ENCODE results near the gene NPB. TPM values are rescaled to one million over a fixed set of nuclear protein-coding genes. Genes with fewer than 3 reads are reported as not detected.

NPB gene
- total and polyA plus RNA-seq, 2 donors (not counting 1 experiment from before 2014, with no cell fraction given), result 0.31 to 0.83 TPM

DNA sequence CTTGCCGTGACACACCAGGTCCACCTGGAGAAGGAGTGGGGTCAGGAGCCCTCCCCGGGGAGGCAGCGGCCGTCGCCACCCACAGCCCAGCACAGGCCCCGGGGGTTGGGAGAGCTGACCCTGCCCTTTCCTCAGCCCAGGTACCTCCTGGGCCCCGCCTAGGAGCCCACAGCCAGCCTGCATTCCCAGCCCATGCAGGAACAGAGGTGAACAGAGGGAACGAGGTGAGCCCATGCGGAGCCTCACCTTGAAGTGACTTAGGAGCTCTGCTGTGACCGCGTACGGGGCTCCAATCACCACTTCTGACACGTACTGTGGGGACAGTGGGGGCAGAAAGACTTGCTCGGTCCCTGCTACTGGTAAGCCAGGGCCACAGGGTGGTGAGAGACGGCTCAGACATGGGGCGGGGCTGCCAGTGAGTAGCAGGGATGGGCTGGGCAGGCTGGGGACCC, 3.4 kb downstream of the NPB start:
- peaks cover 26% of the 10 kb centered on the region for H3K36me3 ChIP-seq (ENCODE audit: control insufficient read depth, insufficient read depth, low read length)
- no peaks in the 10 kb centered on the region for H3K9me3 ChIP-seq (ENCODE audit: control insufficient read depth, insufficient read depth, low read depth, low read length)
- TF ChIP-seq CTCF (conservative IDR thresholded peaks at IDR 0.05 in 1 of 2, IDR thresholded peaks at IDR 0.05 in 1 of 2; ENCODE audit: low read depth in 1 of 2, low read length in 2 of 2) (no peak), EZH2 (IDR thresholded peaks at IDR 0.05; ENCODE audit: low read length, missing control alignments) (no peak)

DNA sequence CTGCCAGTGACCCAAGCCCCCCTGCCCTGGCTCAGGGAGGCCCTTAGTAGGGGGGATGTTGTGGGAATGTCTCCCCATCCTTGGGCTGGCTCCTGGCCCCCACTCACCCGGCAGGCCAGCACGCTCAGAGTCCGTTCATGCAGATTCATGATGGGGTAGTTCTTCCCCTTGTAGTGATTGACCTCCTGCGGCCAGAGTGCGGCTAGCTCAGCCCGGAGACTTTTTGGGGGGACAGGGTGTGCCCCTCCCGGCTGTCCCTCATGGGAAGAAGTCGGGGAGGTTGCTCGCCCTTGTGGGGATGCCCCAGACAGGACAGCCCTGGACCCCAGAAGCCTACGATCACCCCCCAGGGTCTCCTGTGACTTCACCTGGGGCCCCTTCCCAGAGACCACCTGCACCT, 4.0 kb downstream of the NPB start:
- TF ChIP-seq EZH2 (IDR thresholded peaks at IDR 0.05; ENCODE audit: low read length, missing control alignments), result no peak
- Histone ChIP-seq H3K27me3 (ENCODE audit: control insufficient read depth, insufficient read depth, low read length) (no peaks in the 10 kb centered on the region), H3K79me2 (ENCODE audit: control insufficient read depth, insufficient read depth, low read length) (peaks cover 4% of the 10 kb centered on the region), H2AFZ (ENCODE audit: low read length) (no peak overlapping the region), H3K27ac (ENCODE audit: insufficient read depth, low read length) (no peak overlapping the region), H4K20me1 (ENCODE audit: control insufficient read depth, extremely low read depth, insufficient read depth, low read length) (no peaks in the 10 kb centered on the region), H3K4me2 (ENCODE audit: extremely low read depth, insufficient read depth, low read length) (no peak overlapping the region), H3K9ac (ENCODE audit: insufficient read depth, low read length) (no peak overlapping the region), H3K4me3 (replicated peaks in 1 of 4; ENCODE audit: control extremely low read depth in 1 of 4, insufficient read depth in 1 of 4, low read depth in 3 of 4, low read length in 4 of 4) (no peak overlapping the region), H3K9me3 (ENCODE audit: control insufficient read depth, insufficient read depth, low read depth, low read length) (no peaks in the 10 kb centered on the region), H3K36me3 (ENCODE audit: control insufficient read depth, insufficient read depth, low read length) (peaks cover 26% of the 10 kb centered on the region), H3K4me1 (ENCODE audit: control insufficient read depth, extremely low read depth, insufficient read depth, low read length) (peaks cover 5% of the 10 kb centered on the region)
- no peak for DNase-seq (ENCODE audit: low read depth in 2 of 2)

More for the DNA sequence above, 3.4 kb downstream of the NPB start:
- Histone ChIP-seq H4K20me1 (ENCODE audit: control insufficient read depth, extremely low read depth, insufficient read depth, low read length) (no peaks in the 10 kb centered on the region), H3K4me3 (replicated peaks in 1 of 4; ENCODE audit: control extremely low read depth in 1 of 4, insufficient read depth in 1 of 4, low read depth in 3 of 4, low read length in 4 of 4) (no peak overlapping the region), H3K27ac (ENCODE audit: insufficient read depth, low read length) (no peak overlapping the region), H3K9ac (ENCODE audit: insufficient read depth, low read length) (no peak overlapping the region), H2AFZ (ENCODE audit: low read length) (no peak overlapping the region), H3K4me2 (ENCODE audit: extremely low read depth, insufficient read depth, low read length) (no peak overlapping the region), H3K79me2 (ENCODE audit: control insufficient read depth, insufficient read depth, low read length) (peaks cover 4% of the 10 kb centered on the region), H3K27me3 (ENCODE audit: control insufficient read depth, insufficient read depth, low read length) (no peaks in the 10 kb centered on the region), H3K4me1 (ENCODE audit: control insufficient read depth, extremely low read depth, insufficient read depth, low read length) (peaks cover 5% of the 10 kb centered on the region)
- no peak for DNase-seq (ENCODE audit: low read depth in 2 of 2)

DNA sequence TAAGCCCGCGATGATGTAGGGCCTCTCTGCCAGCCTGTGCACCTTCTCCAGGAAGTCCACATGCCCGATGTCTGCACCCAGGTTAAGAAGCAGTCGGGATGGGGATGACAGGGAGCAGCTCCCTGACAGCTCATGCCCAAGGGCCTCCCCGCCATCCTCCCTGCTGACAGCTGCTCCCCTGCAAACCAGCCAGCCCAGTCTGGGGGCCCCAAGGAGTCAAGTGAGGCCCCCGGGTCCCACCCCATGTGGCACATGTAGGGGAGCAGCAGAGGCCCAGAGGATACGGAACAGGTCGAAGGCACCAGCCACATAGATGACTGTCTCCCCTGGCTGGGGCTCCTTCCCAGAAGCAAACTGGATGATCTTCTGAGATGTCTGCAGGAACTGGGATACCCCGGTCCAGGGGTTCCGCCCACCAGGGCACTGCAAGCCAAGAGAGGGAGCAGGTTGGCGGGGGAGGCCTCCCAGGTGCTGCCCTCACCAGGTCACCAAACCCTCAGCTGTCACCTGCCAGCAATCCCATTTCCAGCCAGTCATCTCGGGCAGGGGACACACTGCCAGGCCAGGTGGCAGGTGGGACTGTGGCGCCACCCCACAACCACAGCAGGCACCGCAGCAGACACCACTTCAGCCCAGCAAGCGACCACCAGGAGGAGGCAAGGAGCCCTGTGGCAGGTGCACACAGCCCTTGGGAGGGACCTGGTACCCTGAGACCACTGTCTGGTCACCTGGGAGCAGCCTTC, 4.6 kb downstream of the NPB start:
- H3K9ac ChIP-seq (ENCODE audit: insufficient read depth, low read length), result no peak overlapping the region

More for the DNA sequence above, 4.6 kb downstream of the NPB start:
- H3K4me3 ChIP-seq (replicated peaks in 1 of 4; ENCODE audit: control extremely low read depth in 1 of 4, insufficient read depth in 1 of 4, low read depth in 3 of 4, low read length in 4 of 4), result no peak overlapping the region
- H2AFZ ChIP-seq (ENCODE audit: low read length), result no peak overlapping the region
- H3K27ac ChIP-seq (ENCODE audit: insufficient read depth, low read length), result no peak overlapping the region
- H4K20me1 ChIP-seq (ENCODE audit: control insufficient read depth, extremely low read depth, insufficient read depth, low read length), result no peaks in the 10 kb centered on the region
- peaks cover 4% of the 10 kb centered on the region for H3K79me2 ChIP-seq (ENCODE audit: control insufficient read depth, insufficient read depth, low read length)
- no peak overlapping the region for H3K4me2 ChIP-seq (ENCODE audit: extremely low read depth, insufficient read depth, low read length)
- no peak for TF ChIP-seq CTCF (conservative IDR thresholded peaks at IDR 0.05 in 1 of 2, IDR thresholded peaks at IDR 0.05 in 1 of 2; ENCODE audit: low read depth in 1 of 2, low read length in 2 of 2)
- TF ChIP-seq EZH2 (IDR thresholded peaks at IDR 0.05; ENCODE audit: low read length, missing control alignments), result no peak
- no peak for DNase-seq (ENCODE audit: low read depth in 2 of 2)
- H3K27me3 ChIP-seq (ENCODE audit: control insufficient read depth, insufficient read depth, low read length), result no peaks in the 10 kb centered on the region
- H3K4me1 ChIP-seq (ENCODE audit: control insufficient read depth, extremely low read depth, insufficient read depth, low read length), result peaks cover 5% of the 10 kb centered on the region
- no peaks in the 10 kb centered on the region for H3K9me3 ChIP-seq (ENCODE audit: control insufficient read depth, insufficient read depth, low read depth, low read length)
- peaks cover 26% of the 10 kb centered on the region for H3K36me3 ChIP-seq (ENCODE audit: control insufficient read depth, insufficient read depth, low read length)

All from fibroblast of lung (primary cell).